Measurements from ENCODE around the gene TSPAN4.

TSPAN4 gene

DNA sequence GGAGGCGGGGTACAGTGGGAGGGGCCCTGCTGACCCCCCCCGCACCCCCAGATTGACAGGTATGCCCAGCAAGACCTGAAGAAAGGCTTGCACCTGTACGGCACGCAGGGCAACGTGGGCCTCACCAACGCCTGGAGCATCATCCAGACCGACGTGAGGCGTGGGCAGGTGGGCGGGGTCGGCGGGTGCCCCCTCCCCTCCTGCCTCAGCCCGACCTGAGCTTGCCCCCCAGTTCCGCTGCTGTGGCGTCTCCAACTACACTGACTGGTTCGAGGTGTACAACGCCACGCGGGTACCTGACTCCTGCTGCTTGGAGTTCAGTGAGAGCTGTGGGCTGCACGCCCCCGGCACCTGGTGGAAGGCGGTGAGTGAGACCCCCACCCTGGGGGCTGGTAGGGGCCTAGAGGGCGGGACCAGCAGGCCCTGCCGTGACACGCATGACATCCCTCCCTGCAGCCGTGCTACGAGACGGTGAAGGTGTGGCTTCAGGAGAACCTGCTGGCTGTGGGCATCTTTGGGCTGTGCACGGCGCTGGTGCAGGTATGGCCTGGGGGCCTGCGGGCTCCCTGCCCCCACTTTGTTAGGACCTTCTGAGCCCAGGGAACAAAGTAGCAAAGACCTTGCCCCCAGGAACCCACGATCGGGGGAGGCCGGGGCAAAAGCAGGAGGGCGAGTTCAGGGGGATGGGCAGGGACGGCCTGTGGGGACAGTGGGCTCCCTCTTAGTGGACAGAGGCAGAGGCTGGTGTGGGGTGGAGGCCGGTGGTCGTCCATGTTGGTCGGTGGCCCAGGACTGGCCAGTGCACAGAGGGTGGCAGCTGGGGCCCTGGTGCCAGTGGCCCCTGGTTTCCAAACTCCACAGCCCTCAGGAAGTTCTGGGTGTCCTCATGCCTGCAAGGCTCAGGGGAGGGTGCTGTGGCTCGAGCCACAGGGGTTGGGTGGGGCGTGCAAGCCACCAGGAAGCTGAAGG is 23.1 kb downstream of the TSPAN4 start:
- DNase-seq (ENCODE audit: low read depth) = no peak

- DNase-seq (ENCODE audit: low read depth) = no peak
Measured at GRCh38 chr11:866481-866880, 23.8 kb downstream of the TSPAN4 start.

DNA sequence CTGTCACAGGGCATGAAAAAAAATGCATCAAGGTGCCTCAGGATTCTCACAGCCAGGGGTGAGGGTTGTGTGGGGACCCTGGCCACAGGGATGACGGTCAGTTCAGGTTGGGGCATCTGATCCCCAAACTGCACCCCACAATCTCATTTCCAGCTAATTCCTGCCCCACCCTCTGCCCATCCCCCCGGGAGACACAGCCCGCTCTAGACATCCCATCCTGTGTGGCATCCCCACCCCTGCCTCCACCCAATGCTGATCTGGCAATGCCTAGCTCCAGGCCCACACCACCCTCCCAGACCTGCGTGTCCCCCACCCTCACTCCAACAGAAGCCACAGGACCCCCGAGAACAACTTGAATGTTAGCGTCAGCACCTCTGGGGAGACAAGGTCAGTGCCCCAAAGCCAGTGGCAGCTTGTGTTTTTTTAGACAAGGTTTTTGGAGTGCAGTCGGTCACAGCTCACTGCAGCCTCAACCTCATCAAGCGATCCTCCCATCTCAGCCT is 25.3 kb downstream of the TSPAN4 start:
- no peak for DNase-seq (ENCODE audit: low read depth)

DNA sequence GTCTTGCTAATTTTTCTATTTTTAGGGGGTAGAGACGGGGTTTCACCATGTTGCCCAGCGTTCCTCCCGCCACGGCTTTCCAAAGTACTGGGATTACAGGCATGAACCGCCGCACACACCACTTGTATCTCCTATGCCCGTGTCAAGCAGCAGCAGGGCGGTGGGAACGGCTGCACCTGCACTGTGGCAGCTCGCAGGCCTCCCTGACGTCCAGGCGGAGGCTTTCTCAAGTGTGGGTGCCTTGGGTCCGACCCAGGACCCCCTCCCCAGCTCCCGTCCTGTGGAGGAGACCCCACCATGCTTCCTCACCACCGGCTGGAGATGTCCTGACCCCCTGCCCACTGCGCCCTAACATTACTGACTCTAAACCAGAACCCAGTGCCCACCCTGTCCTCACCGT is 25.7 kb downstream of the TSPAN4 start:
- no peak for DNase-seq (ENCODE audit: low read depth)

DNA sequence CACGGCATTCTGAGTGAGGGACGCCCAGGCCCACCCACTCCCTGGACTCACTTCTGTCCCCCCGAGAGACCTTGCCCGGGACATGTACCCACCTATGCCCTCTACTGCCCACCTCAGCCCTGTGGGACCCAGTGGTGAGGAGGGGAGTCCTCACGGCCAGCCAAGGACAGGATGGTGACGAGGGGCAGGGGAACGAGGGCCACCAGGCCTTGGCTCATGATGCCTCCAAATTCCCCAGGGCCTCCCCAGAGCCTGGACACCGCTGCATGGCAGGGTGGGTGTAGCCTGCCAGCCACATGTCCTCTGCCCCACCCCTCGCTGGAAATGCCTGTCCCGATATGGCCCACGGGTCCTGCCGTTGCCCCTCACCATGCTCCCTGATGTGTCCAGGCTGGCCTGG is 26.1 kb downstream of the TSPAN4 start:
- no peak for DNase-seq (ENCODE audit: low read depth)

- DNase-seq (ENCODE audit: low read depth) = no peak
Measured at GRCh38 chr11:869399-870126, 26.9 kb downstream of the TSPAN4 start.

DNA sequence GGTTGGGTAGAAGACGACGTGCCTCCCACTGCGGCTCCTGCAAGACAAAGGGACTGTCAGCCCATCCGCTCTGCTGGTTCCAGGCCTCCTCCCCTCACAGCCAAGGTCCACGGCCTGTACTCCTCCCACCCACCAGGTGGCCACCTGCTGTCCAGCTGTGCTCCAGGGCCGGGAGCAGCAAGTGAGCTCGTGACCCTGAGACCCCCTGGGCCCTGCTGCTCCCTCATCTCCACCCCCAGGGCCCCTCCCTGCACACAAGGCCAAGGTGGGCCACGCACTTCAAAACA is 27.4 kb downstream of the TSPAN4 start:
- no peak for DNase-seq (ENCODE audit: low read depth)

- DNase-seq (ENCODE audit: low read depth) = no peak
Measured at GRCh38 chr11:870418-870817, 27.8 kb downstream of the TSPAN4 start.

GRCh38 chr11:871472-871871 is 28.8 kb downstream of the TSPAN4 start:
- DNase-seq (ENCODE audit: low read depth) = no peak

GRCh38 chr11:872799-873198 is 30.1 kb downstream of the TSPAN4 start:
- no peak for DNase-seq (ENCODE audit: low read depth)

GRCh38 chr11:873706-874105 is 31.1 kb downstream of the TSPAN4 start:
- DNase-seq (ENCODE audit: low read depth) = no peak

- DNase-seq (ENCODE audit: low read depth) = no peak
Measured at GRCh38 chr11:875203-875602, 32.6 kb downstream of the TSPAN4 start.

DNA sequence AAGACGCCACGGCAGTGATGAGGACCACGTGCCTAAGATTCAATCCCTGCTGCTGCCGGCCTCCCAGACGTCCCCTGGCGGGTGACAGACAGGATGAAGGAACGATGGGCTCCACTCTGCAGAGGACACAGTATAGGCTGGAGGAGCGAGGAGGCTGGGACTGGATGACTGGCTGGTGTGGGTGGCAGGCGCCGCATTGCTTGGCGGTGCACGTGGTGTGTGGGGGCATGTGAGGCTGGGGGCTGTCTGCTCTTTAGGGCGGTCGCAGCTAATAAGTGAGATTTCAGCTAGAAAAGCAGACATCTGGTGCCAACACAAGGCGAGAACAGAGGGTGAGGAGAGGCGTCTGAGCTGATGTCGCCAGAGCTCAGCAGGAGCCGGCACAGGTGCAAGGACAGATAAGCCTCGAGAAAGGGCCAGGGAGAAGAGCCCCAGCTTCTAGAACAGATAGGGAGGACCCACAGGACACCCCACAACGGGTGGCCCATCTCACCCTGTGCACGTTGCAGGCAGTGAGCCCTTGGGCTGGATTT is 33.2 kb downstream of the TSPAN4 start:
- no peak for DNase-seq (ENCODE audit: low read depth)

DNA sequence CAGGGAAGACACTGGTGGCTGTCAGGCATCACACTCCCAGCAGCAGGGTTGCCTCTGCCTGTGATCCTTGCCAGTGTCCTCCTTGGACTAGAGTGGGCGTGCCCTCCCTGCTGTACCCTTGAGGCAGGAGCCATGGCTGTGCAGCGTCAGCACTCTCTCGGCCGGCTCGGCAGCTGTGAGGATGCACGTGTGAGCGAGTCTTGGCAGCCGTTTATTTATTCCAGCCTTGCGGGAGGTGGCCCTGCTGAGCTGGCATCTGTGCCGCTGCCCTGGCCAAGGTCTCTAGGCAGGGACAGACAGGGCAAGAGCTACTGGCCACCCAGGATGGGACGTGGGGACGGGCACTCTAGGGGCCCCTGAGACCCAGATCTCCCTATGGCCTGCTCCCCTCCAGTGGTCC is 33.9 kb downstream of the TSPAN4 start:
- no peak for DNase-seq (ENCODE audit: low read depth)

DNA sequence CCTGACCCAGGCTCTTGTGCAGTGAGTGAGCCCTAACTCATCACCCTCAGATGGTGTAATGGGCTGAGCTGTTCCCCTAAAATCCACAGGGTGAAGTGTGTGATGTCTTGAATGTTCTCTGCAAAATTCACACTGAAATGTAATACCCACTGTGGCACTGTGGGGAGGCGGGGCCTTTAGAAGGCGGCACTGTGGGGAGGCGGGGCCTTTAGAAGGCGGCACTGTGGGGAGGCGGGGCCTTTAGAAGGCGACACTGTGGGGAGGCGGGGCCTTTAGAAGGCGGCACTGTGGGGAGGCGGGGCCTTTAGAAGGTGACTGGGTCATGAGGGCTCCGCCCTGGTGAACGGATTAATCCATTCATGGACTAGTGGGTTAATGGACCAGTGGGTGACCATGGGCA is 34.9 kb downstream of the TSPAN4 start:
- DNase-seq (ENCODE audit: low read depth) = no peak

GRCh38 chr11:880447-880846 is 37.8 kb downstream of the TSPAN4 start:
- no peak for DNase-seq (ENCODE audit: low read depth)

GRCh38 chr11:882596-882995 is 39.9 kb downstream of the TSPAN4 start:
- no peak for DNase-seq (ENCODE audit: low read depth)

GRCh38 chr11:883527-883926 is 40.9 kb downstream of the TSPAN4 start:
- no peak for DNase-seq (ENCODE audit: low read depth)

DNA sequence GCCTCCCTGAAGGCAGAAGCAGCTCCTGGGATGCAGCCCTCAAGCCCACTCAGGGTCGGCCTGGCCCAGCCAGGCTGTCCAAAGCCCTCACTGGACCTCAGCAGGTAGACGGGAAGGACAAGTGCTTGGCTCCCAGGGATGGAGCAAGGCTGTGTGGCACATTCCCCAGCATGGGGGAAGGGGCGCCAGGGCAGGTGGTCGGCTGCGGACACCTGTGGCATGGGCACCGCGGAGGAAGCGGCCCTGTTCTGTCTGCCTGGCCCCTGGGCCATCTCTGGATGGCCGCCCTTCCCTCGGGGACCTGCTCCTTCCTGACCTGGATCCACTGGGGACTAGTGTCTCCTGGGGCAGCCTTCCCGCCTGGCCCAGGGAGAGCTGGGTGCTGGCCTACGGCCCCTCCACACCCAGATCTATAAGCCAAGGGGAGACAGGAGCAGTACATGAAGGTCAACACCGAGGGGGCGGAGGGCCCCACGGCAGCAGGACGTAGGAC is 42.0 kb downstream of the TSPAN4 start:
- no peak for DNase-seq (ENCODE audit: low read depth)

DNA sequence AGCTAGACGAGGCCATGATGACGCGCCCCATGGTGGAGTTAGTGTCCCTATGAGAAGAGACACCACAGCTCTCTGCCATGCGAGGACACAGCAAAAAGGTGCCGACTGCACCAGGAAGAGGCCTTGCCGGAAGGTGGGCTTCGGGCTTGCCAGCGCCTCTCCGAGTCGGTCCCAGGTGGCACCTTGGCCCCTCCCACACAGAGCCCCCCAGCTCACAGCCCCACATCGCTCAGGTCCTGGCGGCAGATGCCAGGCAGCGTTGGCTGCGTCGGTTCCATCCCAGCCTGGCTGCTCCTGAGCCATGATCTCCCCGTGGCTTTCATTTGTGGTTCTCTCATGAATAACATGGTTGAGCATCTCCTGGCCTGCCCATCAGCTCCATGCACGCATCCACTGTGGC is 43.9 kb downstream of the TSPAN4 start:
- DNase-seq (ENCODE audit: low read depth) = no peak

GRCh38 chr11:887589-887988 is 44.9 kb downstream of the TSPAN4 start:
- no peak for DNase-seq (ENCODE audit: low read depth)

GRCh38 chr11:888310-889212 is 45.9 kb downstream of the TSPAN4 start:
- DNase-seq (ENCODE audit: low read depth) = no peak
